OCI-LY3 (cell line): ENCODE results near the gene FAM110A.

Source experiments
- EZH2phosphoT487 ChIP-seq: fragments of 200-600 bp; shearing (Covaris generic); IDR thresholded peaks from 2 replicates; pipeline ENCODE4 v1.6.1; 2018; ENCODE audit warnings: antibody characterized with exemption, mixed run types, low read depth
- TF ChIP-seq, protein P1 (sequence below): fragments of 200-600, 300-600 bp; sonication (generic); IDR thresholded peaks from 2 replicates; pipeline ENCODE4 v1.5.1; 2014; ENCODE audit warnings: antibody characterized with exemption, low read length, low read depth

DNA sequence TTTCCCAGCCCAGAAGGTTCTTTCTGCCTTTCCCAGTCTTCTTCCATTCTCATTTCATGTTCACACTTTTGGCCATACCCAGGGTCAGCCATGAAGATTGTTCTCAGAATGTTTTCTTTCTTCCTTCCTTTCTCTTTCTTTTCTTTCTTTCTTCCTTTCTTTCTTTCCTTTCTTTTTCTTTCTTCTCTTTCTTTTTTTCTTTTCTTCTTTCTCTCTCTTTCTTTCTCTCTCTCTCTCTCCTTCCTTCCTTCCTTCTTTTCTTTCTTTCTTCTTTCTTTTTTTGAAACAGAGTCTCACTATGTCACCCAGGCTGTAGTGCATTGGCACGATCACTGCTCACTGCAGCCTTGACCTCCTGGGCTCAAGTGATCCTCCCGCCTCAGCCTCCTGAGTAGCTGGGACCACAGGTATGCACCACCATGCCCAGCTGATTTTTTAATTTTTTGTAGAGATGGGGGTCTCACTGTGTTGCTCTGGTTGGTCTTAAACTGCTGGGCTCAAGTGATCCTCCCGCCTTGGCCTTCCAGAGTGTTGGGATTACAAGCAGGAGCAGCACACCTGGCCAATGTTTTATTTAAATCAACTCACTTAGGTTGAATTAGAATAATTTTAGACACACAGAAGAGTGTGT, 13.1 kb upstream of the FAM110A start:
- TF ChIP-seq, protein P1, sequence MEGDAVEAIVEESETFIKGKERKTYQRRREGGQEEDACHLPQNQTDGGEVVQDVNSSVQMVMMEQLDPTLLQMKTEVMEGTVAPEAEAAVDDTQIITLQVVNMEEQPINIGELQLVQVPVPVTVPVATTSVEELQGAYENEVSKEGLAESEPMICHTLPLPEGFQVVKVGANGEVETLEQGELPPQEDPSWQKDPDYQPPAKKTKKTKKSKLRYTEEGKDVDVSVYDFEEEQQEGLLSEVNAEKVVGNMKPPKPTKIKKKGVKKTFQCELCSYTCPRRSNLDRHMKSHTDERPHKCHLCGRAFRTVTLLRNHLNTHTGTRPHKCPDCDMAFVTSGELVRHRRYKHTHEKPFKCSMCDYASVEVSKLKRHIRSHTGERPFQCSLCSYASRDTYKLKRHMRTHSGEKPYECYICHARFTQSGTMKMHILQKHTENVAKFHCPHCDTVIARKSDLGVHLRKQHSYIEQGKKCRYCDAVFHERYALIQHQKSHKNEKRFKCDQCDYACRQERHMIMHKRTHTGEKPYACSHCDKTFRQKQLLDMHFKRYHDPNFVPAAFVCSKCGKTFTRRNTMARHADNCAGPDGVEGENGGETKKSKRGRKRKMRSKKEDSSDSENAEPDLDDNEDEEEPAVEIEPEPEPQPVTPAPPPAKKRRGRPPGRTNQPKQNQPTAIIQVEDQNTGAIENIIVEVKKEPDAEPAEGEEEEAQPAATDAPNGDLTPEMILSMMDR, result no peak
- TF ChIP-seq EZH2phosphoT487, result no peak
